WI38 (cell line): ENCODE data around the gene HEG1.

Experiments
- H3K4me3 ChIP-seq: 2 replicates; pipeline ENCODE4 v1.5.1; 2011; ENCODE audit warnings: low read depth, mild to moderate bottlenecking, control low read depth, low read length
- TF ChIP-seq, protein P1 (sequence below): IDR thresholded peaks from 2 replicates; pipeline ENCODE4 v1.5.1; 2012; ENCODE audit warnings: low read depth, mild to moderate bottlenecking, control low read depth, low read length

Gene HEG1

DNA sequence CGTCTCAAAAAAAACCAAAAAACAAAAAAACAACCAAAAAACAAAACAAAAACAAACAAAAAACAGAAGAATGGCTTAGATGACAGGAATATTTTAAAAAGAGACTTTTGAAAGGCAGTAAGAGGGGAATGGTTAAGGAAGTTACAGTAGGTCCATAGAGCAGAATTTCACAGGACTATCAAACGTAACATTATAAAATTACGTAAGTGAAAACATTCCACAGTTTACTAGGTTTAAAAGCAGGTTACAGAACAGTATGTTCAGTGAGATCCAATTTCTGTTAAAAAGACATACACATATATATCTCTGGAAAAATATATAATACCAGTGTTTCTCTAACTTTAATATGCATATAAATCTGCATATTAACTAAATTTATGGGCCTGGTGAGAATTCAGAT, 71.0 kb downstream of the HEG1 start:
- TF ChIP-seq, protein P1, sequence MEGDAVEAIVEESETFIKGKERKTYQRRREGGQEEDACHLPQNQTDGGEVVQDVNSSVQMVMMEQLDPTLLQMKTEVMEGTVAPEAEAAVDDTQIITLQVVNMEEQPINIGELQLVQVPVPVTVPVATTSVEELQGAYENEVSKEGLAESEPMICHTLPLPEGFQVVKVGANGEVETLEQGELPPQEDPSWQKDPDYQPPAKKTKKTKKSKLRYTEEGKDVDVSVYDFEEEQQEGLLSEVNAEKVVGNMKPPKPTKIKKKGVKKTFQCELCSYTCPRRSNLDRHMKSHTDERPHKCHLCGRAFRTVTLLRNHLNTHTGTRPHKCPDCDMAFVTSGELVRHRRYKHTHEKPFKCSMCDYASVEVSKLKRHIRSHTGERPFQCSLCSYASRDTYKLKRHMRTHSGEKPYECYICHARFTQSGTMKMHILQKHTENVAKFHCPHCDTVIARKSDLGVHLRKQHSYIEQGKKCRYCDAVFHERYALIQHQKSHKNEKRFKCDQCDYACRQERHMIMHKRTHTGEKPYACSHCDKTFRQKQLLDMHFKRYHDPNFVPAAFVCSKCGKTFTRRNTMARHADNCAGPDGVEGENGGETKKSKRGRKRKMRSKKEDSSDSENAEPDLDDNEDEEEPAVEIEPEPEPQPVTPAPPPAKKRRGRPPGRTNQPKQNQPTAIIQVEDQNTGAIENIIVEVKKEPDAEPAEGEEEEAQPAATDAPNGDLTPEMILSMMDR, result no peak
- H3K4me3 ChIP-seq, result no peak overlapping the region

DNA sequence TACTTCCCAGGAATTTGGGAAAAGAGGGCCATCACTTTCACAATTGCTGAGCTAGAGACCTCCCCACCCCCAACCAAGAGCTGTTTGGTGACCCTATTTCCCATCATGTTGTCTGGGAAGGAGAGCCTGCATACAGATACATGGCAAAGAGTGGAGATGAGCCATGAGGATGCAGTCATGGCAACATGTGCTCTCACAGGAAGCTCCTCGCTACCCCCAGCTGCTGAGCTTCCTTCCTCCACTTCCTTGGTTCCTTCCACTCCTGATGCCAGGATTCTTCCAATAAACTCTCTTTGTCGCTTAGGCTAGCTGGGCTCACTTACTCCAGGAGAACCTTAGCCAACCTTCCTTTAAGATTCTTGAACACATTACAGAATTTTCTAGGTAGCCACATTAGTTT, 72.9 kb downstream of the HEG1 start:
- no peak overlapping the region for H3K4me3 ChIP-seq
- TF ChIP-seq, protein P1, result no peak

DNA sequence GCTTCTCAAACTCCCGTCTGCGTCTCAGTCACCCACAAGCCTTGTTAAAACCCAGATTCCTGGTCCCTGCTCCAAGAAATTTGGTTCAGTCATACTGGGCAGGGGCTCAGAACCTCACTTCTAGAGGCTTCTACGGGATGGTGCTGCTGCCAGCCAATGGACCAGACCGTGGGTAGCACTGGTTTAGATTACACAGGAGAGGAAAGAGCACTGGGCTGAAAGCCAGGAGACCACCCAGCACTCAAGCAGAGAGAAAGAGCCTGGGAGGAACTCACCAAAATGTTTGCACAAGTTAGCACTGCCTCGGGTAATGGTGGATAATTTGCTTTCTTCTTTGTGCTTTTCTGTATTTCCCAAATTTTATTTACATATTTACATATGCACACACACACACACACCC, 74.3 kb downstream of the HEG1 start:
- no peak overlapping the region for H3K4me3 ChIP-seq
- TF ChIP-seq, protein P1, result no peak

DNA sequence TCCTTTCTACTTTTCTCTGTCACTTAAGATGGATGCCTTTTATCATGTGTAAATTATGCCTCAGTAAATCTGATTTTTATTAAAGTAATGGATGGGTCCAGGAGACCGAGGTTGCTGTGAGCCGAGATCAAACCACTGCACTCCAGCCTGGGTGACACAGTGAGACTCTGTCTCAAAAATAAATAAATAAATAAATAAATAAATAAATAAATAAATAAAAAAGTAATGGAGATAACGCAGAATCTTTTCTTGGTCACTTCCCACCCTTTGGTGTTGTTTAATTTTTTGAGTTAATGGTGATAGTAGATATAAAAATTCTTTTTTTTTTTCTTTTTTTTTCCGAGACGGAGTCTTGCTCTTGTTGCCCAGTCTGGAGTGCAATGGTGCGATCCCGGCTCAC, 77.2 kb downstream of the HEG1 start:
- H3K4me3 ChIP-seq, result no peak overlapping the region
- TF ChIP-seq, protein P1, result no peak

DNA sequence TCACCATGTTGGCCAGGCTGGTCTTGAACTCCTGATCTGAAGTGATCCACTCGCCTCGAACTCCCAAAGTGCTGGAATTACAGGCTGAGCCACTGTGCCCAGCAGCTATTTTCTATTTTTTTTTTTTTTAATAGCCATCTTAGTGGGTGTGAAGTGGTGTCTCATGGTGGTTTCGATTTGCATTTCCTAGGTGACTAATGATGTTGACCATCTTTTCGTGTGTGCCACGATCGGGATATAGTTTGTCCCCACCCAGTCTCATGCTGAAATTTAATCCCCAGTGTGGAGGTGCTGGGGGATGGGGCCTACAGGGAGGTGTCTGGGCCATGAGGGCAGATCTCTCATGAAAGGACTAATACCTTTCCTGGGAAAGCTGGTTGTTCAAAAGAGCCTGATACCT, 79.4 kb downstream of the HEG1 start:
- H3K4me3 ChIP-seq, result no peak overlapping the region
- TF ChIP-seq, protein P1, result no peak

DNA sequence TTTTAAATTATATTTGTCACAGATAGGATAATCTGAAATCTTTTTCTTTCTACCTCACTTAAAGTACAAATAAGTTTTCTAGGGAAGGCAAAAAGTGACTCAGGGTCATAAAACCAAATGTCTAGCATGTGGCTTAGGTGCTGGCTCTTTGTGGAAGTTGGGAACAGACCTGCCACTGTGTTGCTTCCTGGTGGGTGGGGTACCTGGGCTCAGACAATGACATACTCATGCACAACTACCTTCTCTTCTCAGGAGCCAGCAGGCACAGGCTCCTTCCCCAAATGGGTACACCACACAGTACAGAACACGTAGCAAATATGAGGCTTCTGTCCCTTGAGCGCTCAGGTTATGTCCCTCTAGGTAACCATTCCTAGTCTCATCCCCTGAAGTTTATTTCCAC, 81.1 kb downstream of the HEG1 start:
- no peak overlapping the region for H3K4me3 ChIP-seq
- TF ChIP-seq, protein P1, result no peak

DNA sequence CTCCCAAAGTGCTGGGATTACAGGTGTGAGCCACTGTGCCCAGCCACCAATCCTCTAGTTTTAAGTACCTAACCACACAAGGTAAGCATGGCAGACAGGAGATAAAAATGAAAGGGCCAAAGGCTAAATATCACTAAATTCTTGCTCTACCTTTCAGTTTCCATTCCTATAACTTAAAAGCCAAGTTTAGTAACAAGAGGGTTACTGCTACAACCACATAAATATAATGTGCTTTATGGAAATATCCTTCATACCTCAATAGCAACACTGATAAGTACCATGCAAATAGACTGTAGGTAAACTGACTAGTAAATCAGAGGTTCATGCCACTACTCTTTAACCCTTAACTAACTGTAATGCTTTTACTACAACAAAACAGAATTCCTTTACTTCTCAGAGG, 82.5 kb downstream of the HEG1 start:
- TF ChIP-seq, protein P1, result no peak

DNA sequence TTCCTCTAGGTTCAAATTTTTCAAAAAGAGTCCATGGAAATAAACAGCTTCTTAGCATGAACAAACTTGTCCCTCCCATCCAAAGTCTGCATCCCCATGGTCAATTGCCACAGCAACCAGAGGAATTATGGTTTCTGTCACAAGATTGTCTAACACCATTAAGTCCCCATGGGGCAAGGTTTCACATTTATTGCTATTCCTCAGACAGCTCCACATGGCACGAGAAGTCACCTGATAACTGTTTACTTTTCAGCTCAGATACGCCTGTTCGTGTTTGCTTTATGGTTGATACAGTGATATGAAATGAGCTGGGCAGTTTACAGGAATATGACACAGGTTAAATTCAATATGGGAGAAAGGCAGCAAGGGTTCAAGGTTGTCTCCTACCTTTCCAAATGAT, 83.3 kb downstream of the HEG1 start:
- no peak overlapping the region for H3K4me3 ChIP-seq
- TF ChIP-seq, protein P1, result no peak

More for the DNA sequence above, 82.5 kb downstream of the HEG1 start:
- no peak overlapping the region for H3K4me3 ChIP-seq
